Hindlimb muscle (tissue), 1 donor: ENCODE results near the gene TMEM126B. TPM values are rescaled to one million over a fixed set of nuclear protein-coding genes. Genes with fewer than 3 reads are reported as not detected.

Experiments
- DNase-seq: peaks from one replicate; pipeline ENCODE4 v3.0.0-alpha.2; 2013
- polyA plus RNA-seq: library from polyadenylated mRNA; unstranded; fragments of 120-200 nt; gene quantifications from one replicate; pipeline ENCODE4 v1.2.1, GENCODE V29; 2013; ENCODE audit not compliant: insufficient read length

The TMEM126B gene
- polyA plus RNA-seq, 1 donor: 36.0 TPM

DNA sequence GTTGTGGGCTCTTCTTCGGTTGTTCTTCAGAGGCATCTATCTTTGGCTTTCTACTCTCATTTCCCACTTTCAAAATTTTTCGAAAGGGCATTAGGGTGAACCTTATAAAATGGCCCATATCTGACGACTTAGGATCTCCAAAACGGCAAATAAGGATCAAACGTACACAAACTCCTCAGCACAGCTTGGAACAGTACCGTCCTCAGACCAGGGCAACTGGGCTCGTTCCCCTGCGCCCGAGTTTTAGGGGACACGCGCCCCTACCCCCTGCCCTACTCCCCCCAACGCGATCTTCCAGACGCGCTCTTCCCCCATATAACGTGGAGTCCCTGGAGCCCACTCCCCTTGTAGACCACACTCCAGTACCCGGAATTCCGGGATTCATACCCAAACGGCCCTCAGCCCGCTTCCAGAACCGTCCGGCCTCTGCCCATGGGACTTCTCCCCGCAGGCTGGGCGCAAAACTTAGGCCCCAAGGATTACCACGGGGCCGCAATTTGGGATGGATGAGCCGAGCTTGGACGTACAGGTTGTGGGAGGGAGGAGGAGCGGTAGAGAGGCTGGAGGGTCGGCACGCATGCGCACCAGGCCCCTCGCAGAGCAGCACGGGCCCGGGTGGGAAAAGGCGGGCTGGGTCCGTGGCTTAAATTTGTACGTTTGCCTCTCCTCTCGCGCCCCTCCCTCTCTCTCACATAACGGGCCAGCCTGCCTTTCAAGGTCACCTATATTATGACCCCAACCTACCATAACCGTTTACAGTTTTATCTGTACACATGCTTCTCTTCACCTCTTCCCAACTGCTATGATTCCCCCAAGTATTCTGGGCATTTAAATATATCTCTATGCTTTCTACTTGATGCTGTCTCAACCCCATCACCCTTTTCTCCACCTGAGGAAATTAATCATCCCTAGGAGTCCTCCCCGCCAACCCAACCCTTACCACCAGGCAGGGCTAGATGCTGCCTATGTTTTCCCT lies 54.2 kb downstream of the TMEM126B start:
- DNase-seq: peak; percentile 79

DNA sequence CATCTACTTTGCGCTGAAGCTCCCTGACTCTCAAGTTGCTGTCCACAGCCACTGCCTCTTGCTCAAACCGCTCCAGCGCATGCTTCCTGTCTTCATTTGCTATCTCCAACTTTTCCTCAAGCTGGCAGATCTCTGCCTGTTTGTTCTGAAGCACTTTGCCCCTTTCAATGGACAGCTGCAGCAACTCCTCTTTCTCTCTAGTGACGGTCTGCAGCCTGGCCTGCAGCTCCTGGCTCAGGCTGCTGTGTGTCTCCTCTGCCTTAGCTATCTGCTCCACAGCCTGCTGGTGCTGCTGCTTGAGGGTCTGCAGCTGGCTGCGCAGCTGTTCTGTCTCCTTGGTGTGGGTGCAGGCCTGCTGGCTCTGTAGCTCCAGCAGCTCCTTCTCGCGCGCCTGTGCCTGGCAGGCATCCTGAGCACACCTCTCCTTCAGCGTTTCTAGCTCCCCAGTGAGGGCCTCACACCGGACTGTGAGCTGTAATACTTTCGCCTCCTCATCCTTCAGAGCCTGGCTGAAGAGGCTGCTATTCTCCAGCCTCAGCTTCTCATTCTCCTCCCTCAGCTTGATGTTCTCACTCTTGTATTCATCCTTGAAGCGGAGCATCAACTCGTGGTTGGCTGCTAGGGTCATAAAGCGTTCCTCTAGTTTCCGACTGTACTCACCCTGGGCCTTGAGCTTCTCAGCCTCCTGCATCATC lies 56.9 kb downstream of the TMEM126B start:
- DNase-seq: peak; percentile 54

DNA sequence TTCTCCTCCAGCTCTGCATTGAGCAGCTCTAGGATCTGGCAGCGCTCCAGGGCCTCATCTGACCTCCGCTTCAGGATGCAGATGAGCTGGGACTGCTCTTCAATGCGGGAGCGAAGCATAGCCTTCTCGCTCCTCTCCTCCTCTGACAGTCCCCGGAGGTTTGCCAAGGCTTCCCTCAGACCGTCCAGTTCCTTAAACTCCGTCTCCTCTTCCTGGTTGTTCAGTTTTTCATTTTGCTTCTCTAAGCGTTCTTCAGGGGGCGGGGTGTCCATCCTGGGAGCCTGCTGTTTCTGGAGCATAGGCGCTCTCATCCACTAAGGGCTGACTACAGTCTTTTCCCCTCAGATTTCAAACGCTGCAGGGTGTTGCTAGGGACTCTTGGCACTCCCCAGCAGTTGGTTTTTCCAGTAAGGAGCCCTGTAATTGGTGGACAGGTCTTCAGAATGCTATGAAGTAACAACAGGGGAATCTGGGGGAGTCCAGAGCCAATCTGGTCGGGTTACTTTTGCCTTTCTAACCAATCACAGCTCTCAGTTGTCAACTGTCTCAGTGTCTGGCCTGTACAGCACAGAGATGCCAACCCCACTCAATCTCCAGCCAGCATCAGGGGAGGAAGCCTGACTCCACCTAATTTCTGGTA lies 57.5 kb downstream of the TMEM126B start, which contains the start of gene CCDC89:
CCDC89 (minus strand) TSS at position 376 of the 640 bp plus-strand sequence; CDS start at position 311, 65 bp downstream.
- peak; percentile 91 for DNase-seq

Other genes with a start within 250 kb of the TMEM126B start
- 14.7 TPM for gene DLG2, start 1.2 kb upstream of the TMEM126B start, polyA plus RNA-seq
- gene TMEM126A, start 19.4 kb downstream of the TMEM126B start, polyA plus RNA-seq: 30.2 TPM
- 50.5 TPM for gene CREBZF, start 36.5 kb downstream of the TMEM126B start, polyA plus RNA-seq
- 1.9 TPM for gene CCDC89, start 57.6 kb downstream of the TMEM126B start, polyA plus RNA-seq
- 69.7 TPM for gene SYTL2, start 182.5 kb downstream of the TMEM126B start, polyA plus RNA-seq
- not detected for gene CCDC83, start 226.8 kb downstream of the TMEM126B start, polyA plus RNA-seq